Gastrocnemius medialis (tissue), 4 donors: ENCODE measurements around the gene PLEKHA4.

Experiments
- CTCF ChIP-seq, 5 experiments: fragments of 450-650 bp in 3 of 5; fragments of 200-600 bp in 2 of 5; sonication (generic) in 2 of 5; IDR thresholded peaks in 4 of 5; conservative IDR thresholded peaks in 1 of 5; 1 replicate in 4 of 5; 2 replicates in 1 of 5; pipeline ENCODE4 v1.5.1; 2016 to 2019; ENCODE audit warnings: antibody characterized with exemption in 5 of 5, mild to moderate bottlenecking in 3 of 5, moderate library complexity in 3 of 5
- POLR2A ChIP-seq, 2 donors: fragments of 450-650 bp; IDR thresholded peaks; one replicate each; pipeline ENCODE4 v1.6.1; 2017; ENCODE audit warnings: antibody characterized with exemption in 2 of 2, mild to moderate bottlenecking in 2 of 2, moderate library complexity in 2 of 2

- no peak for TF ChIP-seq CTCF (IDR thresholded peaks at IDR 0.05 in 4 of 5, conservative IDR thresholded peaks at IDR 0.05 in 1 of 5)
- TF ChIP-seq POLR2A (IDR thresholded peaks at IDR 0.05): no peak
These were observed 32.3 kb upstream of the PLEKHA4 start for GRCh38 chr19:48900477-48901406.
